ENCODE data around the gene ZSCAN2. TPM values are rescaled to one million over a fixed set of nuclear protein-coding genes. Genes with fewer than 3 reads are reported as not detected.
A peak's percentile ranks its signal among the peaks of the same experiment; 100 is the strongest.

Gene ZSCAN2
- polyA plus RNA-seq, 4 donors: 28.5 to 30.8 (median 30.4) TPM

- DNase-seq (ENCODE audit: low read depth in 4 of 4, low spot score in 2 of 4): peak in 1 of 4 donors; percentile 15
These were observed 59.3 kb downstream of the ZSCAN2 start for GRCh38 chr15:84659904-84660781.

GRCh38 chr15:84661001-84661400, 60.2 kb downstream of the ZSCAN2 start:
- DNase-seq (ENCODE audit: low read depth in 4 of 4, low spot score in 2 of 4): no peak

- no peak for DNase-seq (ENCODE audit: low read depth in 4 of 4, low spot score in 2 of 4)
These were observed 65.6 kb downstream of the ZSCAN2 start for GRCh38 chr15:84666373-84666772.

- no peak for DNase-seq (ENCODE audit: low read depth in 4 of 4, low spot score in 2 of 4)
These were observed 67.6 kb downstream of the ZSCAN2 start for GRCh38 chr15:84668221-84668982.

- no peak for DNase-seq (ENCODE audit: low read depth in 4 of 4, low spot score in 2 of 4)
These were observed 68.9 kb downstream of the ZSCAN2 start for GRCh38 chr15:84669726-84670125.

DNA sequence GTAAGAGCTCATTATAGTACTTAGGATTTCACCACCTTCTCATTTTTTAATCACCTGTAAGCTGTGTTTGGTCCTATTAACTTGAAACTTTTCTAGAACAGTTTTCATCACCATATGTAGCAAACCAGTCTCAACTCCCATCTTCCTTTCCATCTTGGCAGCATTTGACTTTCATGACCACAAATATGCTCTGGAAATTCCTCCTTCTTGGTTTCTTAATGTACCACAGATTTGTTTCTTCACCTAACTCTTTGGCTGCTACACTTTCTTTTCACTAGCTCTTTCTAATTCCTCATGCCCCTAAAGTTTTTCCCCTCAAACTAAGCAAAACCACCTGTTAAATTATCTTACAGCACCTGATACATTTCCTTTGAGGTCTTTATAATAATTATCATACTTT, 70.4 kb downstream of the ZSCAN2 start:
- no peak for DNase-seq (ENCODE audit: low read depth in 4 of 4, low spot score in 2 of 4)

Other genes starting within 250 kb of the ZSCAN2 start
- 10 to 100 TPM; 34.9 to 57.4 (median 45.4) TPM for gene WDR73, start 53.3 kb downstream of the ZSCAN2 start, polyA plus RNA-seq (ENCODE audit: insufficient read length in 4 of 4)
- gene NMB, start 57.2 kb downstream of the ZSCAN2 start, polyA plus RNA-seq (ENCODE audit: insufficient read length in 4 of 4): 1 to 10 TPM; 4.7 to 7.6 (median 5.8) TPM
- 100 to 1,000 TPM; 246 to 315 (median 274) TPM for gene SEC11A, start 115.1 kb downstream of the ZSCAN2 start, polyA plus RNA-seq (ENCODE audit: insufficient read length in 4 of 4)
- 10 to 100 TPM; 24.8 to 39.2 (median 30.6) TPM for gene ZNF592, start 147.6 kb downstream of the ZSCAN2 start, polyA plus RNA-seq (ENCODE audit: insufficient read length in 4 of 4)
- gene ALPK3, start 216.3 kb downstream of the ZSCAN2 start, polyA plus RNA-seq (ENCODE audit: insufficient read length in 4 of 4): 10 to 100 TPM; 13.3 to 21.0 (median 18.1) TPM